ENCODE results near the gene GLCE. TPM values are rescaled to one million over a fixed set of nuclear protein-coding genes. Genes with fewer than 3 reads are reported as not detected.

The GLCE gene
- total RNA-seq, 3 donors from 2014 or later (not counting 1 experiment from before 2014, with no cell fraction given), result 2.0 to 4.5 (median 3.4) TPM

GRCh38 chr15:69163141-69163669, 2.8 kb downstream of the GLCE start:
- TF ChIP-seq CTCF (IDR thresholded peaks at IDR 0.05), result no peak
- Mint-ChIP-seq H3K27me3 (ENCODE audit: low read depth in 2 of 2) (peaks cover 0 to 7% of the 10 kb centered on the region in 2 donors), H3K36me3 (no peaks in the 10 kb centered on the region), H3K4me3 (no peak overlapping the region), H3K9me3 (no peaks in the 10 kb centered on the region), H3K27ac (no peak overlapping the region), H3K4me1 (peaks cover 14 to 21% of the 10 kb centered on the region in 2 donors)
- H3K27me3 ChIP-seq (ENCODE audit: control insufficient read depth, insufficient read depth, low read length), result no peaks in the 10 kb centered on the region
- no peaks in the 10 kb centered on the region for H3K36me3 ChIP-seq (ENCODE audit: control insufficient read depth, insufficient read depth, low read length)
- DNase-seq (no peak), ATAC-seq (no peak)
- H3K9me3 ChIP-seq (ENCODE audit: control insufficient read depth, insufficient read depth, low read length), result no peaks in the 10 kb centered on the region
- 93% methylated on average over 3 of the region's 3 CpGs for WGBS (ENCODE audit: insufficient coverage)
- no peak overlapping the region for H3K4me3 ChIP-seq (ENCODE audit: low read length)
- intact Hi-C loops (cut with micrococcal nuclease), result no loop called here
- no peak overlapping the region for H3K27ac ChIP-seq (ENCODE audit: low read length)
- peaks cover 15% of the 10 kb centered on the region for H3K4me1 ChIP-seq (ENCODE audit: control insufficient read depth, insufficient read depth, low read length)

- Mint-ChIP-seq H3K36me3 (no peaks in the 10 kb centered on the region), H3K4me1 (peaks cover 14 to 17% of the 10 kb centered on the region in 2 donors), H3K9me3 (no peaks in the 10 kb centered on the region), H3K27ac (no peak overlapping the region), H3K4me3 (no peak overlapping the region), H3K27me3 (ENCODE audit: low read depth in 2 of 2) (peaks cover 0 to 7% of the 10 kb centered on the region in 2 donors)
- no peak overlapping the region for H3K4me3 ChIP-seq (ENCODE audit: low read length)
- DNase-seq, result no peak
- ATAC-seq, result no peak
- intact Hi-C loops (cut with micrococcal nuclease), result no loop called here
- H3K9me3 ChIP-seq (ENCODE audit: control insufficient read depth, insufficient read depth, low read length), result no peaks in the 10 kb centered on the region
- peaks cover 11% of the 10 kb centered on the region for H3K4me1 ChIP-seq (ENCODE audit: control insufficient read depth, insufficient read depth, low read length)
- no peaks in the 10 kb centered on the region for H3K27me3 ChIP-seq (ENCODE audit: control insufficient read depth, insufficient read depth, low read length)
- no peak overlapping the region for H3K27ac ChIP-seq (ENCODE audit: low read length)
- H3K36me3 ChIP-seq (ENCODE audit: control insufficient read depth, insufficient read depth, low read length), result no peaks in the 10 kb centered on the region
- WGBS (ENCODE audit: insufficient coverage), result 60% methylated on average over 3 of the region's 3 CpGs
- no peak for TF ChIP-seq CTCF (IDR thresholded peaks at IDR 0.05)
Observed at GRCh38 chr15:69164807-69165636, 4.6 kb downstream of the GLCE start.

GRCh38 chr15:69165637-69166025, 5.2 kb downstream of the GLCE start:
- peaks cover 0 to 7% of the 10 kb centered on the region in 2 donors for H3K27me3 Mint-ChIP-seq (ENCODE audit: low read depth in 2 of 2)
- ATAC-seq (no peak), DNase-seq (no peak)
- no peak overlapping the region for H3K27ac Mint-ChIP-seq
- peaks cover 14% of the 10 kb centered on the region in 2 donors for H3K4me1 Mint-ChIP-seq
- WGBS (ENCODE audit: insufficient coverage), result no CpG with 5 or more reads among the region's 1 CpG
- Histone ChIP-seq H3K4me1 (ENCODE audit: control insufficient read depth, insufficient read depth, low read length) (peaks cover 10% of the 10 kb centered on the region), H3K27ac (ENCODE audit: low read length) (no peak overlapping the region), H3K36me3 (ENCODE audit: control insufficient read depth, insufficient read depth, low read length) (no peaks in the 10 kb centered on the region), H3K27me3 (ENCODE audit: control insufficient read depth, insufficient read depth, low read length) (no peaks in the 10 kb centered on the region), H3K4me3 (ENCODE audit: low read length) (no peak overlapping the region), H3K9me3 (ENCODE audit: control insufficient read depth, insufficient read depth, low read length) (no peaks in the 10 kb centered on the region)
- no peaks in the 10 kb centered on the region for H3K9me3 Mint-ChIP-seq
- no peak overlapping the region for H3K4me3 Mint-ChIP-seq
- intact Hi-C loops (cut with micrococcal nuclease), result no loop called here
- no peaks in the 10 kb centered on the region for H3K36me3 Mint-ChIP-seq
- no peak for TF ChIP-seq CTCF (IDR thresholded peaks at IDR 0.05)

All from natural killer cell (primary cell).